ENCODE data around the gene RGL1.

GRCh38 chr1:183886083-183886828, 81.3 kb downstream of the RGL1 start:
- TF ChIP-seq CTCF (conservative IDR thresholded peaks at IDR 0.05; ENCODE audit: low read depth, low read length) (no peak), EZH2 (IDR thresholded peaks at IDR 0.05; ENCODE audit: low read length, unreplicated experiment) (no peak), EZH2phosphoT487 (IDR thresholded peaks at IDR 0.05; ENCODE audit: borderline replicate concordance, low read length) (no peak)

All from PC-3 (cell line).